Stimulated activated memory B cell treated with anti-CD40 and anti-IgM and Interleukin-4, amounts not matched to agents 10 μg/mL and 1 μg/mL and 100 μg/mL, for 72 hours (primary cell): Measurements from ENCODE around the gene FOXL2.
A peak's percentile ranks its signal among the peaks of the same experiment; 100 is the strongest.

Experiments used
- ATAC-seq: fragments of 150-1000 bp; cut with Tn5 transposase; 2 replicates; pipeline ENCODE4 v1.10.0; 2021
- H3K27ac Mint-ChIP-seq: one replicate; pipeline ENCODE4 v1.8.0; 2022; ENCODE audit warnings: mild to moderate bottlenecking, mixed read lengths
- H3K27me3 Mint-ChIP-seq: one replicate; pipeline ENCODE4 v1.8.0; 2022; ENCODE audit warnings: mixed read lengths
- H3K36me3 Mint-ChIP-seq: one replicate; pipeline ENCODE4 v1.8.0; 2022; ENCODE audit warnings: mixed read lengths
- H3K4me1 Mint-ChIP-seq: one replicate; pipeline ENCODE4 v1.8.0; 2022; ENCODE audit warnings: mixed read lengths
- H3K4me3 Mint-ChIP-seq: one replicate; pipeline ENCODE4 v1.8.0; 2022; ENCODE audit warnings: mild to moderate bottlenecking, moderate library complexity, mixed read lengths
- H3K9me3 Mint-ChIP-seq: one replicate; pipeline ENCODE4 v1.8.0; 2022; ENCODE audit warnings: mixed read lengths

The FOXL2 gene

GRCh38 chr3:138950006-138950644, 3.2 kb upstream of the FOXL2 start:
- no peaks in the 10 kb centered on the region for H3K36me3 Mint-ChIP-seq
- H3K9me3 Mint-ChIP-seq, result no peaks in the 10 kb centered on the region
- H3K27me3 Mint-ChIP-seq, result peaks cover 60% of the 10 kb centered on the region
- H3K4me3 Mint-ChIP-seq, result peak overlapping the region; percentile 2
- H3K4me1 Mint-ChIP-seq, result peaks cover 21% of the 10 kb centered on the region
- ATAC-seq, result peak; percentile 17
- H3K27ac Mint-ChIP-seq, result no peak overlapping the region

- Mint-ChIP-seq H3K36me3 (no peaks in the 10 kb centered on the region), H3K4me3 (peak overlapping the region; percentile 2), H3K4me1 (peaks cover 27% of the 10 kb centered on the region), H3K27ac (no peak overlapping the region), H3K27me3 (peaks cover 60% of the 10 kb centered on the region), H3K9me3 (no peaks in the 10 kb centered on the region)
- peak; percentile 13 for ATAC-seq
Observed at GRCh38 chr3:138949445-138950005, 2.6 kb upstream of the FOXL2 start.

GRCh38 chr3:138949002-138949418, 2.1 kb upstream of the FOXL2 start:
- peaks cover 27% of the 10 kb centered on the region for H3K4me1 Mint-ChIP-seq
- H3K36me3 Mint-ChIP-seq, result no peaks in the 10 kb centered on the region
- H3K4me3 Mint-ChIP-seq, result no peak overlapping the region
- H3K9me3 Mint-ChIP-seq, result no peaks in the 10 kb centered on the region
- H3K27me3 Mint-ChIP-seq, result peaks cover 66% of the 10 kb centered on the region
- no peak for ATAC-seq
- H3K27ac Mint-ChIP-seq, result no peak overlapping the region

- H3K4me3 Mint-ChIP-seq, result no peak overlapping the region
- no peaks in the 10 kb centered on the region for H3K36me3 Mint-ChIP-seq
- no peak for ATAC-seq
- no peaks in the 10 kb centered on the region for H3K9me3 Mint-ChIP-seq
- peaks cover 27% of the 10 kb centered on the region for H3K4me1 Mint-ChIP-seq
- peaks cover 71% of the 10 kb centered on the region for H3K27me3 Mint-ChIP-seq
- H3K27ac Mint-ChIP-seq, result no peak overlapping the region
Observed at GRCh38 chr3:138948371-138949001, 1.5 kb upstream of the FOXL2 start.

GRCh38 chr3:138947495-138948121, 671 bp upstream of the FOXL2 start:
- Mint-ChIP-seq H3K4me3 (peak overlapping the region; percentile 73), H3K4me1 (peaks cover 27% of the 10 kb centered on the region), H3K36me3 (no peaks in the 10 kb centered on the region), H3K9me3 (no peaks in the 10 kb centered on the region), H3K27ac (no peak overlapping the region), H3K27me3 (peaks cover 80% of the 10 kb centered on the region)
- ATAC-seq, result no peak

GRCh38 chr3:138945709-138946662, 951 bp downstream of the FOXL2 start:
- ATAC-seq, result no peak
- H3K4me1 Mint-ChIP-seq, result peaks cover 27% of the 10 kb centered on the region
- no peak overlapping the region for H3K27ac Mint-ChIP-seq
- H3K27me3 Mint-ChIP-seq, result peaks cover 91% of the 10 kb centered on the region
- H3K36me3 Mint-ChIP-seq, result no peaks in the 10 kb centered on the region
- H3K9me3 Mint-ChIP-seq, result no peaks in the 10 kb centered on the region
- peak overlapping the region; percentile 75 for H3K4me3 Mint-ChIP-seq

- Mint-ChIP-seq H3K27ac (peak overlapping the region; percentile 11), H3K9me3 (no peaks in the 10 kb centered on the region), H3K4me1 (peaks cover 20% of the 10 kb centered on the region), H3K36me3 (no peaks in the 10 kb centered on the region), H3K27me3 (peaks cover 91% of the 10 kb centered on the region), H3K4me3 (peak overlapping the region; percentile 75)
- no peak for ATAC-seq
Observed at GRCh38 chr3:138944929-138945708, 1.8 kb downstream of the FOXL2 start.

- Mint-ChIP-seq H3K4me1 (peaks cover 18% of the 10 kb centered on the region), H3K9me3 (no peaks in the 10 kb centered on the region), H3K27me3 (peaks cover 91% of the 10 kb centered on the region), H3K4me3 (peak overlapping the region; percentile 75), H3K27ac (no peak overlapping the region), H3K36me3 (no peaks in the 10 kb centered on the region)
- no peak for ATAC-seq
Observed at GRCh38 chr3:138944654-138944928, 2.3 kb downstream of the FOXL2 start.

GRCh38 chr3:138943724-138944653, 2.9 kb downstream of the FOXL2 start:
- no peaks in the 10 kb centered on the region for H3K9me3 Mint-ChIP-seq
- H3K4me1 Mint-ChIP-seq, result peaks cover 14% of the 10 kb centered on the region
- no peak for ATAC-seq
- H3K27ac Mint-ChIP-seq, result no peak overlapping the region
- peaks cover 91% of the 10 kb centered on the region for H3K27me3 Mint-ChIP-seq
- no peaks in the 10 kb centered on the region for H3K36me3 Mint-ChIP-seq
- peak overlapping the region; percentile 15 for H3K4me3 Mint-ChIP-seq

- ATAC-seq, result no peak
- Mint-ChIP-seq H3K4me1 (peaks cover 20% of the 10 kb centered on the region), H3K27ac (no peak overlapping the region), H3K36me3 (no peaks in the 10 kb centered on the region), H3K9me3 (no peaks in the 10 kb centered on the region), H3K4me3 (no peak overlapping the region), H3K27me3 (peaks cover 91% of the 10 kb centered on the region)
Observed at GRCh38 chr3:138942861-138943623, 3.9 kb downstream of the FOXL2 start.

- H3K4me1 Mint-ChIP-seq, result peaks cover 28% of the 10 kb centered on the region
- H3K4me3 Mint-ChIP-seq, result no peak overlapping the region
- no peaks in the 10 kb centered on the region for H3K36me3 Mint-ChIP-seq
- no peaks in the 10 kb centered on the region for H3K9me3 Mint-ChIP-seq
- H3K27me3 Mint-ChIP-seq, result peaks cover 91% of the 10 kb centered on the region
- H3K27ac Mint-ChIP-seq, result no peak overlapping the region
- ATAC-seq, result no peak
Observed at GRCh38 chr3:138942271-138942670, 4.7 kb downstream of the FOXL2 start.

GRCh38 chr3:138941259-138941885, 5.6 kb downstream of the FOXL2 start:
- Mint-ChIP-seq H3K4me3 (no peak overlapping the region), H3K36me3 (no peaks in the 10 kb centered on the region), H3K27me3 (peaks cover 93% of the 10 kb centered on the region), H3K4me1 (peaks cover 37% of the 10 kb centered on the region), H3K9me3 (no peaks in the 10 kb centered on the region), H3K27ac (no peak overlapping the region)
- ATAC-seq, result no peak

GRCh38 chr3:138940446-138940845, 6.5 kb downstream of the FOXL2 start:
- no peak overlapping the region for H3K27ac Mint-ChIP-seq
- H3K9me3 Mint-ChIP-seq, result no peaks in the 10 kb centered on the region
- H3K4me3 Mint-ChIP-seq, result no peak overlapping the region
- no peak for ATAC-seq
- H3K4me1 Mint-ChIP-seq, result peaks cover 46% of the 10 kb centered on the region
- peaks cover 100% of the 10 kb centered on the region for H3K27me3 Mint-ChIP-seq
- no peaks in the 10 kb centered on the region for H3K36me3 Mint-ChIP-seq
